ENCODE data around the gene C6orf141. TPM values are rescaled to one million over a fixed set of nuclear protein-coding genes. Genes with fewer than 3 reads are reported as not detected.
"Not testable (repeated sequence)": the region's sequence is repeated elsewhere in the genome, so short reads cannot be mapped to it uniquely, and the experiment has no call there.

Gene C6orf141
- total RNA-seq, 2 donors from 2014 or later, result 7.6 to 11.6 TPM

DNA sequence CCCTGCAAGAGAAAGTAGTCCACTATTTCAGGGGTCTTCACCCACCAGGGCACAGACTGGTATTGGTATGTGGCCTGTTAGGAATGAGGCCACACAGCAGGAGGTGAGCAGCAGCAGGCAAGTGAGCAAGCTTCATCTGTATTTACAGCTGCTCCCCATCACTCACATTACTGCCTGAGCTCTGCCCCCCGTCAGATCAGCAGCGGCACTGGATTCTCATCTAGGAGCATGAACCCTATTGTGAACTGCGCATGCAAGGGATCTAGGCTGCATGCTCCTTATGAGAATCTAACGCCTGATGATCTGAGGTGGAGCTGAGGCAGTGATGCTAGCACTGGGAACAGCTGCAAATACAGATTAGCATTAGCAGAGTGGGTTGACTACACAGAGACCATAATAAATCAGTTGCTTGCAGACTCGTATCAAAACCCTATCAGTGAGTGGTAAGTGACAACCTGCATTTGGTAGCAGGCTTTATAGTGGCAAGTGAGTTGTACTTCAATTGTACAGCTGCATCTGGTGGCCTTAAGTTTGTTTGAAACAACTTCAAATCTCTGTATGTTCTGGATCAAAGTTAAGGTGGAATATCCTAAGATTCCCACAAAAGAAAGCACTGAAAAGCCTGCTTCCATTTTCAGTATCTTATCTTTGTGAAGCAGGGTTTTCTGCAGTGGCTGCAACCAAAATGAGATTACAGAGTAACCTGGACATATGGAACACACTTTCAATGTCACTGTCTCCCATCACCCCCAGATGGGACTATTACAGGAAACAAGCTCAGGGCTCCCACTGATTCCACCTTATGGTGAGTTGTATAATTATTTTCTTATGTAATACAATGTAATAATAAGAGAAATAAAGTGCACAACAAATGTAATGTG, 12.8 kb downstream of the C6orf141 start:
- DNase-seq (no peak), ATAC-seq (no peak)
- intact Hi-C loops (cut with DNase I, micrococcal nuclease), result no loop called here

GRCh38 chr6:49564552-49564951, 14.1 kb downstream of the C6orf141 start:
- ATAC-seq (no peak), DNase-seq (no peak)
- intact Hi-C loops (cut with DNase I, micrococcal nuclease), result no loop called here

- ATAC-seq, result no peak
- intact Hi-C loops (cut with DNase I, micrococcal nuclease), result no loop called here
Observed at GRCh38 chr6:49565261-49565660, 14.8 kb downstream of the C6orf141 start.

DNA sequence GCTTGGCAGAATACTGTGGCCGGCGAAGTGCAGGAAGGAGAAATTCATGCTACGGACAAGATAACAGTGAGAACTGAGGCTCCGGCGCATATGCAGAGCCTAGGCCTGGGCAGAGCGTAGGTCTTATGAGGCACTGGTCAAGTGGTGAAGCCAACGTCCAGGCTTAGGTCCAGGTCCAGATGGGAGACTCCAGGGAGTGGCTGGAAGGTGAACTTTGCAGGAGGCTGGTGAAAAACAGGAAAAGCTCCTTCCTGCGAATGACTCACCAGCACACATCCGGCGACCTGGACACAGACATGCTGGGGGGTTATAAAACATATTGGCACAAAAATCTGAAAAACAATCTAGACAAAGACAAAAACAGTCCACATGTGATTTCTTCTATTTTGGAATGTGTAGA, 15.4 kb downstream of the C6orf141 start:
- intact Hi-C loops (cut with DNase I, micrococcal nuclease), result no loop called here
- ATAC-seq (peak; percentile 25), DNase-seq (no peak)

More at GRCh38 chr6:49565261-49565660, 14.8 kb downstream of the C6orf141 start:
- no peak for DNase-seq

- no peak for DNase-seq
- intact Hi-C loops (cut with DNase I, micrococcal nuclease), result no loop called here
Observed at GRCh38 chr6:49570474-49571079, 20.1 kb downstream of the C6orf141 start.

GRCh38 chr6:49576618-49577017, 26.1 kb downstream of the C6orf141 start:
- intact Hi-C loops (cut with DNase I, micrococcal nuclease), result no loop called here
- no peak for DNase-seq
- ATAC-seq, result no peak

More at GRCh38 chr6:49570474-49571079, 20.1 kb downstream of the C6orf141 start:
- no peak for ATAC-seq

DNA sequence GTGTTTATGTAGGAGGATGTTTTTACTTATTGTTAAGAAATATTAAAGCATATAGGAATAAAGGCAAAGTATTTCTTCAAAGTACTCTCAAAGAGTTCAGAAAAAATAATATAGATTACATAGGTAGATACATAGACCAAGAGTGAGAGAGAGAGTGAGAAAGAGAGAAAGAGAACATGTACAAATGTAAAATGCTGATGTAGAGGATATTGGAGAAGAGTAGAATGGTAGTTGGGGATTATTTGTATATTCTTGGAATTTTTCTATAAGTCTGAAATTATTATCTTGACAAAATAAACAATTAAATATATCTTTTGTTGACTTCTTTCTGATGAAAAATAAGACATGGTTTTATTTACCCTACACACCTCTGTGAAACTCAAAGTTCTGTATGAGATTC, 29.2 kb downstream of the C6orf141 start:
- DNase-seq (no peak), ATAC-seq (no peak)
- intact Hi-C loops (cut with DNase I, micrococcal nuclease), result no loop called here

DNA sequence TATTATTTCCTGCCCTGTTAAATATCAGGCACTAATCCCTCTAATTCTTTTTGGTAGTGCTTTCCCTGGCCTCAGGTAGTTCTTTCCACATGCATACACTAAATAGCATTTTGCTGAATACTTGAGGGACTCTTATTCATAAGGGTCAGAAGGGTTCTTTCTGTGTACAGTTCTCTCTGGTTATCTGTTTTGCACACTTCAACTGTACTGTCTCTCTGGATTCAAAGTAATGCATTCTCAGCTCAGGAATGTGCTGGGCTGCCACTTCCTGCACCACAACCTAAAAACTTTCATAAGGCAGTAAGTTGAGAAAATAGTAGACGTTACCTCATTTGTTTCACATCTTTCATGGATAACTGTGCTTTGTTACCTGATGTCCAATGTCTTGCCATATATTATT, 32.1 kb downstream of the C6orf141 start:
- no peak for DNase-seq
- intact Hi-C loops (cut with DNase I, micrococcal nuclease), result no loop called here
- ATAC-seq, result no peak

GRCh38 chr6:49587262-49587661, 36.8 kb downstream of the C6orf141 start:
- DNase-seq; ATAC-seq; intact Hi-C loops (cut with DNase I, micrococcal nuclease): not testable (repeated sequence)

Other genes with a start within 250 kb of the C6orf141 start
- gene MMUT, start 87.4 kb upstream of the C6orf141 start, total RNA-seq, result 10 to 100 TPM; 42.3 to 55.0 TPM
- 1 to 10 TPM; 2.0 to 2.5 TPM for gene CENPQ, start 87.3 kb upstream of the C6orf141 start, total RNA-seq
- under 1 TPM in 1 of 2 donors, not detected in 1; 0.22 TPM for gene GLYATL3, start 50.7 kb upstream of the C6orf141 start, total RNA-seq
- not detected for gene RHAG, start 86.2 kb downstream of the C6orf141 start, total RNA-seq
- gene CRISP2, start 162.9 kb downstream of the C6orf141 start, total RNA-seq, result not detected
- gene CRISP3, start 193.7 kb downstream of the C6orf141 start, total RNA-seq, result not detected
- gene PGK2, start 236.6 kb downstream of the C6orf141 start, total RNA-seq, result not detected

Measured in left colon (tissue), 2 donors.